ENCODE results near the gene ZNF569. TPM values are rescaled to one million over a fixed set of nuclear protein-coding genes. Genes with fewer than 3 reads are reported as not detected.

ZNF569 gene
- polyA plus RNA-seq, 1 donor from 2014 or later: 21.6 TPM

DNA sequence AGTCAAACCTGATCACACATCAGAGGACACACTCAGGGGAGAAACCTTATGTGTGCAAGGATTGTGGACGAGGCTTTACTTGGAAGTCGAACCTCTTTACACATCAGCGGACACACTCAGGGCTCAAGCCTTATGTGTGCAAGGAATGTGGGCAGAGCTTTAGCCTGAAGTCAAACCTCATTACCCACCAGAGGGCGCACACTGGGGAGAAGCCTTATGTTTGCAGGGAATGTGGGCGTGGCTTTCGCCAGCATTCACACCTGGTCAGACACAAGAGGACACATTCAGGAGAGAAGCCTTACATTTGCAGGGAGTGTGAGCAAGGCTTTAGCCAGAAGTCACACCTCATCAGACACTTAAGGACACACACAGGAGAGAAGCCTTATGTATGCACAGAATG, 104.5 kb downstream of the ZNF569 start:
- Histone ChIP-seq H4K20me1 (ENCODE audit: insufficient read depth) (no peaks in the 10 kb centered on the region), H3K27ac (ENCODE audit: low read length) (no peak overlapping the region), H3K27me3 (ENCODE audit: insufficient read depth, low read depth, low read length) (no peaks in the 10 kb centered on the region), H3K79me2 (replicated peaks; ENCODE audit: insufficient read depth, low read length) (no peaks in the 10 kb centered on the region), H3K36me3 (ENCODE audit: insufficient read depth, low read length) (peaks cover 21% of the 10 kb centered on the region), H3F3A (ENCODE audit: insufficient read depth, low read length, poor library complexity, severe bottlenecking) (no peaks in the 10 kb centered on the region), H3K4me3 (ENCODE audit: low read length) (no peak overlapping the region), H3K9ac (ENCODE audit: low read length) (no peak overlapping the region), H3K9me2 (ENCODE audit: insufficient read depth, low read length) (no peaks in the 10 kb centered on the region), H2AFZ (ENCODE audit: low read depth, low read length) (no peak overlapping the region), H3K4me2 (ENCODE audit: low read length) (no peak overlapping the region), H3K9me3 (ENCODE audit: low read length) (no peaks in the 10 kb centered on the region)
- TF ChIP-seq CTCF (IDR thresholded peaks at IDR 0.05; ENCODE audit: poor library complexity, severe bottlenecking): no peak
- TF ChIP-seq MXI1 (conservative IDR thresholded peaks at IDR 0.05; ENCODE audit: poor library complexity, severe bottlenecking): no peak
- TF ChIP-seq RAD21 (conservative IDR thresholded peaks at IDR 0.05): no peak

DNA sequence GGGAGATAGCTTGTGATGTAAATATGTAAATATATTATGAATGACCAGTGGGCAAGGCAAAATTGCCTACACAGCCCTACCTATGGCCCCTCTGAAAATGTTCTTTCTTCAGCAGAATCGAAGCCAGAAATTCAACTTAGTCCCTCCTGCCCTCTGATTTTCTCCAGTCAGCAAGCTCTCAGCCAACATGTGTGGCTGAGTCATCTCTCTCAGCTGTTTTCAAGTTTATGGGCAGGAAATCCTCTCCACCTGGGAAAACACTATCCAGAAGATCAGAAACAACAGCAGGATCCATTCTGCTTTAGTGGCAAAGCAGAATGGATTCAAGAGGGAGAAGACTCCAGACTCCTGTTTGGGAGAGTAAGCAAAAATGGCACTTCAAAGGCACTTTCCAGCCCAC, 105.2 kb downstream of the ZNF569 start:
- H3K27me3 ChIP-seq (ENCODE audit: insufficient read depth, low read depth, low read length): no peaks in the 10 kb centered on the region
- H3K9ac ChIP-seq (ENCODE audit: low read length): no peak overlapping the region
- H3K4me2 ChIP-seq (ENCODE audit: low read length): no peak overlapping the region
- H3K27ac ChIP-seq (ENCODE audit: low read length): no peak overlapping the region
- H4K20me1 ChIP-seq (ENCODE audit: insufficient read depth): no peaks in the 10 kb centered on the region
- no peak for TF ChIP-seq RAD21 (conservative IDR thresholded peaks at IDR 0.05)
- no peak for TF ChIP-seq CTCF (IDR thresholded peaks at IDR 0.05; ENCODE audit: poor library complexity, severe bottlenecking)
- TF ChIP-seq POLR2AphosphoS5 (IDR thresholded peaks at IDR 0.05): no peak
- TF ChIP-seq, protein P1, sequence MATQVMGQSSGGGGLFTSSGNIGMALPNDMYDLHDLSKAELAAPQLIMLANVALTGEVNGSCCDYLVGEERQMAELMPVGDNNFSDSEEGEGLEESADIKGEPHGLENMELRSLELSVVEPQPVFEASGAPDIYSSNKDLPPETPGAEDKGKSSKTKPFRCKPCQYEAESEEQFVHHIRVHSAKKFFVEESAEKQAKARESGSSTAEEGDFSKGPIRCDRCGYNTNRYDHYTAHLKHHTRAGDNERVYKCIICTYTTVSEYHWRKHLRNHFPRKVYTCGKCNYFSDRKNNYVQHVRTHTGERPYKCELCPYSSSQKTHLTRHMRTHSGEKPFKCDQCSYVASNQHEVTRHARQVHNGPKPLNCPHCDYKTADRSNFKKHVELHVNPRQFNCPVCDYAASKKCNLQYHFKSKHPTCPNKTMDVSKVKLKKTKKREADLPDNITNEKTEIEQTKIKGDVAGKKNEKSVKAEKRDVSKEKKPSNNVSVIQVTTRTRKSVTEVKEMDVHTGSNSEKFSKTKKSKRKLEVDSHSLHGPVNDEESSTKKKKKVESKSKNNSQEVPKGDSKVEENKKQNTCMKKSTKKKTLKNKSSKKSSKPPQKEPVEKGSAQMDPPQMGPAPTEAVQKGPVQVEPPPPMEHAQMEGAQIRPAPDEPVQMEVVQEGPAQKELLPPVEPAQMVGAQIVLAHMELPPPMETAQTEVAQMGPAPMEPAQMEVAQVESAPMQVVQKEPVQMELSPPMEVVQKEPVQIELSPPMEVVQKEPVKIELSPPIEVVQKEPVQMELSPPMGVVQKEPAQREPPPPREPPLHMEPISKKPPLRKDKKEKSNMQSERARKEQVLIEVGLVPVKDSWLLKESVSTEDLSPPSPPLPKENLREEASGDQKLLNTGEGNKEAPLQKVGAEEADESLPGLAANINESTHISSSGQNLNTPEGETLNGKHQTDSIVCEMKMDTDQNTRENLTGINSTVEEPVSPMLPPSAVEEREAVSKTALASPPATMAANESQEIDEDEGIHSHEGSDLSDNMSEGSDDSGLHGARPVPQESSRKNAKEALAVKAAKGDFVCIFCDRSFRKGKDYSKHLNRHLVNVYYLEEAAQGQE (IDR thresholded peaks at IDR 0.05; ENCODE audit: borderline replicate concordance): no peak
- TF ChIP-seq SMC3 (conservative IDR thresholded peaks at IDR 0.05; ENCODE audit: poor library complexity): no peak
- no peak for TF ChIP-seq MXI1 (conservative IDR thresholded peaks at IDR 0.05; ENCODE audit: poor library complexity, severe bottlenecking)
- no peak for TF ChIP-seq EP300 (conservative IDR thresholded peaks at IDR 0.05; ENCODE audit: poor library complexity, severe bottlenecking)
- TF ChIP-seq TAF1 (IDR thresholded peaks at IDR 0.05; ENCODE audit: low read depth): no peak
- no peak for TF ChIP-seq EZH2 (IDR thresholded peaks at IDR 0.05; ENCODE audit: borderline replicate concordance, insufficient read depth, low read length, poor library complexity, severe bottlenecking)
- peaks cover 21% of the 10 kb centered on the region for H3K36me3 ChIP-seq (ENCODE audit: insufficient read depth, low read length)
- no peak overlapping the region for H2AFZ ChIP-seq (ENCODE audit: low read depth, low read length)
- H3F3A ChIP-seq (ENCODE audit: insufficient read depth, low read length, poor library complexity, severe bottlenecking): no peaks in the 10 kb centered on the region
- H3K9me3 ChIP-seq (ENCODE audit: low read length): no peaks in the 10 kb centered on the region
- H3K9me2 ChIP-seq (ENCODE audit: insufficient read depth, low read length): no peaks in the 10 kb centered on the region
- no peak overlapping the region for H3K4me3 ChIP-seq (ENCODE audit: low read length)
- no peaks in the 10 kb centered on the region for H3K79me2 ChIP-seq (replicated peaks; ENCODE audit: insufficient read depth, low read length)

Other genes starting within 250 kb of the ZNF569 start
- 8.4 and 10.3 TPM in 2 replicates for gene ZNF383, start 249.2 kb downstream of the ZNF569 start, polyA plus RNA-seq
- 13.6 and 18.6 TPM in 2 replicates for gene ZNF527, start 96.3 kb downstream of the ZNF569 start, polyA plus RNA-seq
- 15.7 and 21.4 TPM in 2 replicates for gene ZNF570, start 1.9 kb upstream of the ZNF569 start, polyA plus RNA-seq
- 39.6 and 53.7 TPM in 2 replicates for gene ZNF793, start 39.5 kb upstream of the ZNF569 start, polyA plus RNA-seq
- 6.5 and 7.9 TPM in 2 replicates for gene ZNF571, start 127.3 kb upstream of the ZNF569 start, polyA plus RNA-seq
- gene ZNF540, start 127.4 kb upstream of the ZNF569 start, polyA plus RNA-seq: 22.5 and 24.7 TPM in 2 replicates
- 54.7 and 61.0 TPM in 2 replicates for gene ZFP30, start 188.0 kb upstream of the ZNF569 start, polyA plus RNA-seq